PC-9 (cell line): ENCODE data around the gene CEP89.

Source experiments
- EZH2 ChIP-seq: fragments of 200-600 bp; sonication (generic); IDR thresholded peaks from 2 replicates; pipeline ENCODE4 v1.8.0; 2017; ENCODE audit warnings: antibody characterized with exemption, low read depth
- TF ChIP-seq, protein P1 (sequence below): fragments of 200-600 bp; sonication (generic); conservative IDR thresholded peaks from 2 replicates; pipeline ENCODE4 v1.6.1; 2017; ENCODE audit warnings: mixed run types, antibody characterized with exemption, mild to moderate bottlenecking, moderate library complexity

GRCh38 chr19:32875428-32875827, 96.3 kb downstream of the CEP89 start:
- TF ChIP-seq EZH2, result no peak
- TF ChIP-seq, protein P1, sequence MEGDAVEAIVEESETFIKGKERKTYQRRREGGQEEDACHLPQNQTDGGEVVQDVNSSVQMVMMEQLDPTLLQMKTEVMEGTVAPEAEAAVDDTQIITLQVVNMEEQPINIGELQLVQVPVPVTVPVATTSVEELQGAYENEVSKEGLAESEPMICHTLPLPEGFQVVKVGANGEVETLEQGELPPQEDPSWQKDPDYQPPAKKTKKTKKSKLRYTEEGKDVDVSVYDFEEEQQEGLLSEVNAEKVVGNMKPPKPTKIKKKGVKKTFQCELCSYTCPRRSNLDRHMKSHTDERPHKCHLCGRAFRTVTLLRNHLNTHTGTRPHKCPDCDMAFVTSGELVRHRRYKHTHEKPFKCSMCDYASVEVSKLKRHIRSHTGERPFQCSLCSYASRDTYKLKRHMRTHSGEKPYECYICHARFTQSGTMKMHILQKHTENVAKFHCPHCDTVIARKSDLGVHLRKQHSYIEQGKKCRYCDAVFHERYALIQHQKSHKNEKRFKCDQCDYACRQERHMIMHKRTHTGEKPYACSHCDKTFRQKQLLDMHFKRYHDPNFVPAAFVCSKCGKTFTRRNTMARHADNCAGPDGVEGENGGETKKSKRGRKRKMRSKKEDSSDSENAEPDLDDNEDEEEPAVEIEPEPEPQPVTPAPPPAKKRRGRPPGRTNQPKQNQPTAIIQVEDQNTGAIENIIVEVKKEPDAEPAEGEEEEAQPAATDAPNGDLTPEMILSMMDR, result no peak
